Muscle layer of duodenum (tissue), 2 donors: Measurements from ENCODE around the gene GRIP1.

Source experiments
- H3K27ac ChIP-seq: one replicate; pipeline ENCODE4 v1.7.0; 2013; ENCODE audit warnings: mild to moderate bottlenecking, low read length
- H3K27me3 ChIP-seq: one replicate; pipeline ENCODE4 v1.7.0; 2013; ENCODE audit warnings: low read depth, mild to moderate bottlenecking, control low read depth, low read length
- H3K36me3 ChIP-seq, 2 donors: one replicate each; pipeline ENCODE4 v1.7.0; 2013; ENCODE audit warnings: low read length in 2 of 2, control low read depth in 1 of 2, mild to moderate bottlenecking in 1 of 2; ENCODE audit not compliant: insufficient read depth in 2 of 2, control insufficient read depth in 1 of 2
- H3K4me1 ChIP-seq, 2 donors: one replicate each; pipeline ENCODE4 v1.7.0; 2013; ENCODE audit warnings: low read length in 2 of 2, mild to moderate bottlenecking in 2 of 2, control low read depth in 1 of 2, moderate library complexity in 1 of 2; ENCODE audit not compliant: insufficient read depth in 2 of 2, control insufficient read depth in 1 of 2
- H3K4me3 ChIP-seq, 2 donors: one replicate each; pipeline ENCODE4 v1.7.0; 2013; ENCODE audit warnings: low read length in 2 of 2, low read depth in 1 of 2, mild to moderate bottlenecking in 1 of 2
- H3K9me3 ChIP-seq, 2 donors: one replicate each; pipeline ENCODE4 v1.7.0; 2013; ENCODE audit warnings: low read length in 2 of 2, control low read depth in 1 of 2, mild to moderate bottlenecking in 1 of 2; ENCODE audit not compliant: control insufficient read depth in 1 of 2
- donor health status: healthy.

Gene GRIP1

DNA sequence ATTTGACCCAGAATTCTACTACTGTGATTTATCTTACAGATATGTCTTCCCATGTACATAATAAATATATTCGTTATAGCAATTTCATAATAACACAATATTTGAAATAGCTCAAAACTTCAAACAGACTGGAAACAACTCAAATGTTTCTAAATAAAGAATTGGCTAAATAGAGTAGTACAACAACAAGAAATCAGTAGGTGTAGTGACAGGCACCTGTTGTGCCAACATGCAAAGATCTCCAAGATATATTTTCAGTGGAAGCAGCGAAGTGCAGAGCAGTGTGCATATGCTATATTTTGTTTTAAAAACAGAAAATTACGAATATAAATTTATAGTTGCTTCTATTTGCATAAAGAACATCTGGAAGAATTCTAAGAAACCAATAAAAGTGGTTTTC is 60.9 kb downstream of the GRIP1 start:
- H3K4me3 ChIP-seq: no peak overlapping the region
- no peaks in the 10 kb centered on the region for H3K4me1 ChIP-seq
- no peaks in the 10 kb centered on the region for H3K36me3 ChIP-seq
- no peaks in the 10 kb centered on the region for H3K9me3 ChIP-seq
- no peaks in the 10 kb centered on the region for H3K27me3 ChIP-seq
- no peak overlapping the region for H3K27ac ChIP-seq

DNA sequence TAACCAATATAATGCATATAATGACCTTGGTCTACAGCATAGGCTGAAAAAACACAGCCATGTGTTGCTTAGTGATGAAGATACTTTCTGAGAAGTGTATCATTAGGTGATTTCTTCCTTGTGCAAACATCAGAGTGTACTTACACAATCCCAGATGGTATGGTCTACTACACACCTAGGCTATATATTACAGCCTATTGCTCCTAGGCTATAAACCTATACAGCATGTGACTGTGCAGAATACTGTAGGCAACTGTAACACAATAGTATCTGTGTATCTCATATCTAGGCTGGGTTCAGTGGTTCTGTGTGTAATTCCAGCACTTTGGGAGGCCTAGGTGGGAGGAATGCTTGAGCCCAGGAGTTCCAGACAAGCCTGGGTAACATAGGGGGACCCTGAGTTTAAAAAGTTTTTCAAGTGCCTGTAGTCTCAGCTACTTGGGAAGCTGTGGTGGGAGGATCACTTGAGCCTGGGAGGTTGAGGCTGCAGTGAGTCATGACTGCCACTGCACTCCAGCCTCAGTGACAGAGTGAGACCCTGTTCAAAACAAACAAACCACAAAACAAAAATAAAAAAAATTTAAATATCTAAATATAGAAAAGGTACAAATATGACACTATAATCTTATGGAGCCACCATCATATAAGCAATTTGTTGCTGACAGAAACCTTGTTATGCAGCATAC is 66.6 kb downstream of the GRIP1 start:
- no peak overlapping the region for H3K4me3 ChIP-seq
- H3K27ac ChIP-seq: no peak overlapping the region
- no peaks in the 10 kb centered on the region for H3K27me3 ChIP-seq
- H3K9me3 ChIP-seq: no peaks in the 10 kb centered on the region
- H3K4me1 ChIP-seq: peaks cover 0 to 1% of the 10 kb centered on the region in 2 donors
- H3K36me3 ChIP-seq: no peaks in the 10 kb centered on the region

GRCh38 chr12:66607147-66607546 is 71.7 kb downstream of the GRIP1 start:
- no peaks in the 10 kb centered on the region for H3K36me3 ChIP-seq
- H3K4me1 ChIP-seq: peaks cover 0 to 4% of the 10 kb centered on the region in 2 donors
- no peaks in the 10 kb centered on the region for H3K9me3 ChIP-seq
- no peak overlapping the region for H3K4me3 ChIP-seq
- H3K27me3 ChIP-seq: no peaks in the 10 kb centered on the region
- no peak overlapping the region for H3K27ac ChIP-seq

DNA sequence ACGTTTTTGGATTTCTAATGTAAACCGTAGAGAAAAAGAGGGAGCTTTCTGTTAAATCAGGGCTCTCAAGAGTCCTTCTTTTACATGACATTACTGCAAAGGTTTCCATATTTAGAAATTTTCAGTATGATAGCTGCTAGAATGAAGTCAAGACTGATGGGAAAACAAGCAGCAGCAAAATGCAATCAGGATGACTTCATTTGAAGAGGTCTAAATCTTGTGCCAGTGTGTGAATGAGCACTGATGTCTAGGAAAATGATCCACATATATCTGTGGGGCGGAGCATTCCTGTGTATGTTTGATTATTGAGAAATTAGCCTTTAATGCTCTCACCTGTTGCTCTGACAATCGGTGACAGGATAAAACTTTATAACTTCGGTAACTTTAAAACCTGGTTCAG is 73.6 kb downstream of the GRIP1 start:
- Histone ChIP-seq H3K4me3 (no peak overlapping the region), H3K4me1 (peaks cover 0 to 6% of the 10 kb centered on the region in 2 donors), H3K27ac (no peak overlapping the region), H3K36me3 (no peaks in the 10 kb centered on the region), H3K9me3 (no peaks in the 10 kb centered on the region), H3K27me3 (no peaks in the 10 kb centered on the region)

DNA sequence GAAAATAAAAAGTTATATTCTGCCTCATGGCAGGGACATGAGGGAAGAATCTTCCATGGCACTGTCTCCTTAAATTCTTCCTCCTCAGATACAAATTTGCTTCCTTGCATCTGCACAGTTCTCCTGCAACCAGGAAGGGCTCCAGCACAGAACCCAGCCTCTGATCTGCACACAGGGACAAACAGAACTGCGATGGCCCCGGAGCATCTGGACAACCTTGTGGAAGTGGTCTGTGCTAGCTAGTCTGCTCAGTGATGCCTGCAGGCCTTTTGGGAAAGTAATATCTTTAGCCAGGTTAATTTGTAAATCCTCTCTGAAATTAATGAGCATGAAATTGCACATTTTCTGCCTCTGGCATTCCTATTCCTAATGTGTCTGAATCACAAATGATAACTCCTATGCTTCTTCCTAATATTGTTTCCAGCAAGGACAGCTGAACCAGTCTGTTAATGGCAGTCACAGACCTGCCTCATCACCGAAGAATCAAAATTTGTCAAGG is 74.8 kb downstream of the GRIP1 start:
- no peaks in the 10 kb centered on the region for H3K36me3 ChIP-seq
- no peaks in the 10 kb centered on the region for H3K27me3 ChIP-seq
- peaks cover 0 to 11% of the 10 kb centered on the region in 2 donors for H3K4me1 ChIP-seq
- no peaks in the 10 kb centered on the region for H3K9me3 ChIP-seq
- H3K4me3 ChIP-seq: no peak overlapping the region
- no peak overlapping the region for H3K27ac ChIP-seq

DNA sequence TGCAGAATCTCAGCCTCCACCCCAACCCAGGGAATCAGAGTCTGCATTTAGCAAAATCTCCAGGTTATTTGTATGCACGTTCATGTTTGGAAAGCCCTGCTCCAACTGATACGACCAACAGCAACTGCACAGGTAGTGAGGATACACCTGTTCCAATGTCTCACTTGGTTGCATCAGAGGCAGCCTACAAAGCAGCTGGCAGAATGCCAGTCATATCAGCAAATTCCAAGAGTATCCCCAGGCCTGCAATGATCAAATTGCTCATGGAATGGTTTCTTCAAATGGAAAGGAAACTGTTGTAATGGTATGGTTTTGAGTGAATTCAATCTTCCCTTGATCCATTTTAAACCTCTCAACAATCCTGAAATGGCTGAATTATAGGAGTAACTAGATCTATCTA is 75.4 kb downstream of the GRIP1 start:
- H3K27me3 ChIP-seq: no peaks in the 10 kb centered on the region
- no peaks in the 10 kb centered on the region for H3K9me3 ChIP-seq
- H3K4me1 ChIP-seq: peaks cover 0 to 11% of the 10 kb centered on the region in 2 donors
- no peaks in the 10 kb centered on the region for H3K36me3 ChIP-seq
- no peak overlapping the region for H3K27ac ChIP-seq
- H3K4me3 ChIP-seq: no peak overlapping the region

DNA sequence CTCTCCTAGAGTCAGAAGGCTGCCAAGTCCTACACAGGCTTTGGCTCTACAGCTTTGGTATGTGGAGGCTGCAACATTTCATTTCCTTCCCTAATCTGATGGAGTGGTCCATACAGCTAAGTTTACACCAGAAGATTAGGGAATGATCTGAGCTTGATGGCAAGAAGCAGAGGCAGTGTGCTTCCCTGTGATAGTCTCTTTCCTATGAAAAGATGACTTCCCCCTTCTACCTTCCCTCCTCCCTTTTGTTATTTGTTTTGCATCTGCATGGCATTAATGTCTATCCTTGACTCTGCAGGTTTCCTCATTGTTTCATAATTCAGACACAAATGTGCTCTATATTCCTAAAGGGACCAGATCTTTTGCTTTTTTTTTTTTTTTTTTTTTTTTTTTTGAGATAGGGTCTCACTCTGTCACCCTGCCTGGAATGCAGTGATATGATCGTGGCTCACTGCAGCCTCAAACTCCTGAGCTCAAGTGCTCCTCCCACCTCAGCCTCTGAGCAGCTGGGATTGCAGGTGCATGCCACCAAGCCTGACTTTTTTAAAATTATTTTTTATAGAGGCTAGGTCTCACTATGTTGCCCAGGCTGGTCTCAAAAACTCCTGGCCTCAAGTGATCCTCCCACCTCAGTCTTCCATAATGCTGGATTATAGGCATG is 76.3 kb downstream of the GRIP1 start:
- no peak overlapping the region for H3K4me3 ChIP-seq
- H3K27ac ChIP-seq: no peak overlapping the region
- no peaks in the 10 kb centered on the region for H3K36me3 ChIP-seq
- H3K27me3 ChIP-seq: no peaks in the 10 kb centered on the region
- H3K4me1 ChIP-seq: peaks cover 0 to 11% of the 10 kb centered on the region in 2 donors
- no peaks in the 10 kb centered on the region for H3K9me3 ChIP-seq

GRCh38 chr12:66600903-66601302 is 78.0 kb downstream of the GRIP1 start:
- Histone ChIP-seq H3K9me3 (no peaks in the 10 kb centered on the region), H3K4me3 (no peak overlapping the region), H3K27ac (no peak overlapping the region), H3K27me3 (no peaks in the 10 kb centered on the region), H3K36me3 (no peaks in the 10 kb centered on the region), H3K4me1 (peaks cover 0 to 7% of the 10 kb centered on the region in 2 donors)

DNA sequence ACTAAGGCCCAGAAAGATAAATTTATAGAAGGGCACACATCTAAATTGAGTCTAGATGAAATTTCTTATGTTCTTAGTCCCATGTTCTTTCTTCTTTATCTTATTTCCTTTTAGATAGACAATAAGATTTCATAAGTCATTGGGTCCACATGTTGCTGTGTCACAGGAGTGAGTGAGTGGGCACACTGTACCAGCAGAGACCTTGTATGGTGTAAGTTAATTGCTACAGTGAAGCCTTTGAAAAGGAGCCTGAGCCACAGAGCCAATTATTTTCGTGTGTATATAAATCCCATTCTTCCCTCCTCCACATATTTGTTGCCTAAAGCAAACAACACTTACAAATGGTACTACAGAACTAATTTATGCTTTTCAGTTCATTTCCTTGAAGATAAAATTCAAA is 79.1 kb downstream of the GRIP1 start:
- Histone ChIP-seq H3K4me3 (no peak overlapping the region), H3K4me1 (peaks cover 0 to 7% of the 10 kb centered on the region in 2 donors), H3K9me3 (no peaks in the 10 kb centered on the region), H3K36me3 (no peaks in the 10 kb centered on the region), H3K27me3 (no peaks in the 10 kb centered on the region), H3K27ac (no peak overlapping the region)

DNA sequence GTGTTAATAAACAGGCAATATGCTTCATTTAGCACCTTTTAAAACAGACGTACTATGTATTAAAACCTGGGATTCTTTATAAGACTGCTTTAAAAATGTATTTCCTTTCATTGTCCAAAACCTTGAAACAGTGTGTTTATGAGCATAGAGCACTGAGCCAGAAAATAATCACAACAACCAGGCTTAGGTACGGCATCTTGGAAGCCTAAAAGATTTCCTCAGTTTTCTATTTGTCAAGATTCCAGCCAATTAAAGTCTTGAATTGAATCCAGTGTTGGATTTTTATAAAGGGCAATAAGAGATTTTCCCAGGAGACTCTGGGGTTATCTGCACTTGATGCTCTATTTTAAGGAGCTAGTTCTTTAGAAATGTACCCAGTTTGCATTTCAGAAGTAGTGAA is 80.3 kb downstream of the GRIP1 start:
- peaks cover 0 to 7% of the 10 kb centered on the region in 2 donors for H3K4me1 ChIP-seq

DNA sequence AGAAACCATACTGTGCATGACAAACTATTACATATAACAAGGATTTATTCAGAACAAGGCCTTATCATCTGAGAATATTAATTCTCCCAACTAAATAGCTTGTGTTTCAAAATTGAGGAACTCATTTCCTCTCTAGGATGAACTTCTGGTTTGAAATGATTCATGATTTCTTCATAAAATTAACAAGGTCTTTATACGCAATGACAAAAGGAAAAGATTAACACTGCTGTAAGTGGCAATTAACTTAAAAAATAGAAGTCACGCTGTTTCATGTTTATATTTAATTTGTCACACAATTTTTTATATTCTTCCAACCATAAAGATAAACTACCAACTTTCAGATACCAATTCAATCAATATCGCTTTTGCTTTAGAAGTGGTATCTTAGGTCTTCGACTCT is 80.8 kb downstream of the GRIP1 start:
- Histone ChIP-seq H3K27ac (no peak overlapping the region), H3K36me3 (no peaks in the 10 kb centered on the region), H3K27me3 (no peaks in the 10 kb centered on the region), H3K9me3 (no peaks in the 10 kb centered on the region), H3K4me1 (peaks cover 0 to 7% of the 10 kb centered on the region in 2 donors), H3K4me3 (no peak overlapping the region)

More for the DNA sequence above, 80.3 kb downstream of the GRIP1 start:
- no peak overlapping the region for H3K27ac ChIP-seq
- no peaks in the 10 kb centered on the region for H3K9me3 ChIP-seq
- H3K27me3 ChIP-seq: no peaks in the 10 kb centered on the region
- H3K36me3 ChIP-seq: no peaks in the 10 kb centered on the region
- no peak overlapping the region for H3K4me3 ChIP-seq
